ENCODE data around the gene TDRKH. TPM values are rescaled to one million over a fixed set of nuclear protein-coding genes. Genes with fewer than 3 reads are reported as not detected.

Gene TDRKH
- total and polyA plus RNA-seq, 7 donors = 2.4 to 12.1 (median 4.3) TPM

GRCh38 chr1:151822404-151822803 is 32.1 kb upstream of the TDRKH start:
- no peaks in the 10 kb centered on the region for H3K36me3 ChIP-seq (ENCODE audit: insufficient read depth in 1 of 2, low read depth in 1 of 2)
- DNase-seq = no peak
- no peaks in the 10 kb centered on the region for H3K27me3 ChIP-seq (ENCODE audit: insufficient read depth in 3 of 3, low read length in 2 of 3)
- H3K4me3 ChIP-seq = no peak overlapping the region
- 76 to 82% (median 77%) methylated on average over 6 to 7 of the region's 7 CpGs for WGBS, 3 donors
- no peak for TF ChIP-seq CTCF (IDR thresholded peaks at IDR 0.05)
- H3K9me3 ChIP-seq = no peaks in the 10 kb centered on the region
- ATAC-seq = no peak
- no peak overlapping the region for H3K27ac ChIP-seq
- peaks cover 24% of the 10 kb centered on the region for H3K4me1 ChIP-seq
- intact Hi-C loops (cut with DNase I) = no loop called here

GRCh38 chr1:151820940-151821339 is 30.6 kb upstream of the TDRKH start:
- Histone ChIP-seq H3K27ac (no peak overlapping the region), H3K27me3 (ENCODE audit: insufficient read depth in 3 of 3, low read length in 2 of 3) (no peaks in the 10 kb centered on the region), H3K36me3 (ENCODE audit: insufficient read depth in 1 of 2, low read depth in 1 of 2) (peaks cover 0 to 13% of the 10 kb centered on the region in 2 donors), H3K9me3 (no peaks in the 10 kb centered on the region), H3K4me3 (no peak overlapping the region), H3K4me1 (peaks cover 14% of the 10 kb centered on the region)
- no peak for TF ChIP-seq CTCF (IDR thresholded peaks at IDR 0.05)
- intact Hi-C loops (cut with DNase I) = no loop called here
- DNase-seq (peak; percentile 33 to 77), ATAC-seq (peak in 3 of 4 donors; percentile 24 to 65 (median 48))
- WGBS, 3 donors = 2 to 4% (median 2%) methylated on average over 2 of the region's 2 CpGs

GRCh38 chr1:151819976-151820623 is 29.8 kb upstream of the TDRKH start:
- Histone ChIP-seq H3K27me3 (ENCODE audit: insufficient read depth in 3 of 3, low read length in 2 of 3) (no peaks in the 10 kb centered on the region), H3K4me1 (peaks cover 8% of the 10 kb centered on the region), H3K27ac (peak overlapping the region; percentile 23), H3K36me3 (ENCODE audit: insufficient read depth in 1 of 2, low read depth in 1 of 2) (peaks cover 0 to 20% of the 10 kb centered on the region in 2 donors), H3K9me3 (no peaks in the 10 kb centered on the region), H3K4me3 (no peak overlapping the region)
- intact Hi-C loops (cut with DNase I) = no loop called here
- no peak for TF ChIP-seq CTCF (IDR thresholded peaks at IDR 0.05)
- ATAC-seq (peak; percentile 47 to 81 (median 71)), DNase-seq (peak in 1 of 2 donors; percentile 62)
- WGBS, 3 donors = 64 to 70% (median 69%) methylated on average over 7 of the region's 7 CpGs

GRCh38 chr1:151819227-151819835 is 29.0 kb upstream of the TDRKH start:
- DNase-seq (no peak), ATAC-seq (no peak)
- TF ChIP-seq CTCF (IDR thresholded peaks at IDR 0.05) = no peak
- no peaks in the 10 kb centered on the region for H3K9me3 ChIP-seq
- peaks cover 0 to 28% of the 10 kb centered on the region in 2 donors for H3K36me3 ChIP-seq (ENCODE audit: insufficient read depth in 1 of 2, low read depth in 1 of 2)
- no peaks in the 10 kb centered on the region for H3K27me3 ChIP-seq (ENCODE audit: insufficient read depth in 3 of 3, low read length in 2 of 3)
- peak overlapping the region; percentile 23 for H3K27ac ChIP-seq
- H3K4me1 ChIP-seq = peaks cover 8% of the 10 kb centered on the region
- H3K4me3 ChIP-seq = no peak overlapping the region
- intact Hi-C loops (cut with DNase I) = no loop called here
- 72 to 91% (median 84%) methylated on average over 12 of the region's 12 CpGs for WGBS, 3 donors
